Heart left ventricle (tissue), 16 donors: Measurements from ENCODE around the gene PIK3IP1. TPM values are rescaled to one million over a fixed set of nuclear protein-coding genes. Genes with fewer than 3 reads are reported as not detected.

Experiments used
- ATAC-seq, 4 donors: fragments of 200-7000 bp; cut with Tn5 transposase; one replicate each; pipeline ENCODE4 v1.9.1; 2020 to 2022; ENCODE audit warnings: moderate library complexity in 4 of 4, mild to moderate bottlenecking in 3 of 4, moderate number of reproducible peaks in 1 of 4
- DNase-seq, 5 donors: peaks; one replicate each; pipeline ENCODE4 v3.0.0-alpha.2; 2020
- H3K27ac ChIP-seq, 12 donors: fragments of 200-600 bp; sonication (generic) in 4 of 12; one replicate each; pipeline versions ENCODE4 v1.5.0 to v1.8.0; 2016 to 2022; ENCODE audit warnings: mild to moderate bottlenecking in 2 of 12
- H3K27me3 ChIP-seq, 9 donors: fragments of 200-600 bp; sonication (generic) in 2 of 9; one replicate each; pipeline versions ENCODE4 v1.5.1 to v1.8.0; 2016 to 2022; ENCODE audit warnings: mild to moderate bottlenecking in 3 of 9
- H3K36me3 ChIP-seq, 9 donors: fragments of 200-600 bp; sonication (generic) in 2 of 9; one replicate each; pipeline versions ENCODE4 v1.5.0 to v1.8.0; 2018 to 2022; ENCODE audit warnings: mild to moderate bottlenecking in 2 of 9
- H3K4me1 ChIP-seq, 12 donors: fragments of 200-600 bp; sonication (generic) in 4 of 12; one replicate each; pipeline versions ENCODE4 v1.5.0 to v1.8.0; 2016 to 2022; ENCODE audit warnings: mild to moderate bottlenecking in 3 of 12
- H3K4me3 ChIP-seq, 12 donors: fragments of 200-600 bp; sonication (generic) in 4 of 12; one replicate each; pipeline versions ENCODE4 v1.5.0 to v1.8.0; 2017 to 2022; ENCODE audit warnings: mild to moderate bottlenecking in 9 of 12, moderate library complexity in 4 of 12
- H3K9me3 ChIP-seq, 12 donors: fragments of 200-600 bp; sonication (generic) in 4 of 12; one replicate each; pipeline versions ENCODE4 v1.5.0 to v1.8.0; 2016 to 2022; ENCODE audit warnings: mild to moderate bottlenecking in 1 of 12
- POLR2A ChIP-seq, 2 donors: fragments of 450-650 bp; IDR thresholded peaks; one replicate each; pipeline ENCODE4 v1.6.1; 2017; ENCODE audit warnings: antibody characterized with exemption in 2 of 2, mild to moderate bottlenecking in 2 of 2, moderate library complexity in 2 of 2
- WGBS, 4 donors: extraction: QIAGEN DNeasy Blood & Tissue Kit in 2 of 4; methylation state at CpG; one replicate each; pipeline versions ENCODE4 v1.1.5 to v1.1.7; 2013 to 2018; 5-methylcytosine and 5-hydroxymethylcytosine counted together
- intact Hi-C, 10 donors: fragments of 100-400 bp; cut with DNase I; formaldehyde crosslinking; loops; one replicate each; pipeline versions ENCODE4 v1.11.1 to v1.14.2; 2022
- polyA plus RNA-seq, 2 donors: library from polyadenylated mRNA; stranded (reverse); fragments of 200-250 nt; gene quantifications; one replicate each; pipeline ENCODE4 v1.2.3, GENCODE V29; 2013
- total RNA-seq, 9 donors: library from RNA; depleted of rRNA in 2 of 9; stranded (reverse); fragments of >200 nt in 2 of 9; fragmentation: NEBNext Ultra II Directional in 3 of 9; extraction: Animal tissue kit (Norgen Biotek cat#: 25700) in 3 of 9; gene quantifications; one replicate each; pipeline versions ENCODE4 v1.1.0 to v1.2.4, GENCODE V29; 2016 to 2023
- TF ChIP-seq, protein P1 (sequence below), 12 donors: fragments of 200-600 bp; sonication (generic) in 4 of 12; IDR thresholded peaks; one replicate each; pipeline versions ENCODE4 v1.5.0 to v1.8.0; 2018 to 2022; ENCODE audit warnings: antibody characterized with exemption in 12 of 12, mild to moderate bottlenecking in 5 of 12
- donor health status: ischemic (EF 13 %, LVEDD 7.1; RV severe dilation, severe dysfunction).
- donor health status: healthy with polysubstance abuse.
- donor health status: DM: no; HTN: yes; CAD: no.
- donor health status: DM: no; HTN: no; CAD: no.
- donor health status: ischemic (EF 25% LVEDD 6.9; RV normal size, moderate dysfunction).
- donor health status: ischemic (EF 25% LVEDD 5.7; RV mildly dilated, moderate dysfunction).
- donor health status: healthy.
- donor health status: DM: yes; HTN: yes; CAD: no.
- donor health status: ischemic (EF 35%, LVEDD 5.7; RV mildly dilated, moderate dysfunction).
- donor health status: nonischemic (EF 11% LVEDD 7.7; RV severe dilation, severe dysfunction).
- donor health status: DM: yes; HTN: yes; CAD: no.
- donor health status: PGD.
- donor health status: ischemic (EF 29% LVEDD 5.4; RV normal size, mild dysfunction).
- donor health status: nonischemic (EF 23%, LVEDD 6.1; RV moderate dilation, normal function).

The PIK3IP1 gene
- total and polyA plus RNA-seq, 11 donors: 3.8 to 40.7 (median 16.9) TPM

DNA sequence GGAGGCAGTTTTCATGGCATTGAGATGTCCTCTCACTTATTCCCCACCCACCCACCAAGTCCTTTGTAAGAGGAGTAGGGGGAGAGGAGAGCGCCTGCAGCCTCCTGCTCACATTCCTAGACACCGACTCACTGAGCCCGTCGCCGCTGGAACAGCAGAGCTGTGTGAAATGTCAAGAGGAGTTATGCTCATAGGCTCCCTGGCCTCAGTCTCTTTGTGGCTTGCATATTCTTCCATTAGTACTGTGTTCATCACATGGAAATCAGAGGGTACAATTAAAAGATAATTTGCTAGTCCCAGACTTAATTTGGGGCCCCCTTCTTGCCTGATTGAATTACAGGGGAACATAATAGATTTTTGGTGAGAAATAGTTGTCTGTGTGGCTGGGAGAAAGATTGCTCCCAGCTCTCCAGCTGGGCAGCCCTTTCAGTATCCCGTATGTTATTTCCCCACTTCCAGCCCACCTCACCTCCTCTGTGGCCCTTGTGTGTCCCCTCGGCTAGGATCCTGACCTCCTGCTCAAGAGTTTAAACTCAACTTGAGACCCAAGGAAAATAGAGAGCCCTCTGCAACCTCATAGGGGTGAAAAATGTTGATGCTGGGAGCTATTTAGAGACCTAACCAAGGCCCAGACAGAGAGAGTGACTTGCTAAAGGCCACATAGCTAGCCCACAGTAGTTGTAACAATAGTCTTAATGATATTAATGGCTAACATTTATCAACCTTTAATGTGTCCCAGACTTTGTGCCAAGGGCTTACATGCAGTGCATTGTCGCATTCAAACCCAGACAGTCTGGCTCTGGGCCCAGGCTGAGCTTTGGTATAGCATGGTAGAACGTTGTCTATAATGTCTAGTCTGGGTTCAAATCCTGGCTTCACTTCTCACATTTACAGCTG lies 48.0 kb downstream of the PIK3IP1 start:
- Histone ChIP-seq H3K27me3 (no peaks in the 10 kb centered on the region), H3K4me3 (no peak overlapping the region), H3K4me1 (peaks cover 5 to 40% (median 17%) of the 10 kb centered on the region in 12 donors), H3K9me3 (no peaks in the 10 kb centered on the region), H3K27ac (no peak overlapping the region), H3K36me3 (peaks cover 0 to 30% (median 3%) of the 10 kb centered on the region in 9 donors)
- 72 to 81% (median 78%) methylated on average over 9 of the region's 9 CpGs for WGBS, 4 donors
- ATAC-seq: no peak
- TF ChIP-seq, protein P1, sequence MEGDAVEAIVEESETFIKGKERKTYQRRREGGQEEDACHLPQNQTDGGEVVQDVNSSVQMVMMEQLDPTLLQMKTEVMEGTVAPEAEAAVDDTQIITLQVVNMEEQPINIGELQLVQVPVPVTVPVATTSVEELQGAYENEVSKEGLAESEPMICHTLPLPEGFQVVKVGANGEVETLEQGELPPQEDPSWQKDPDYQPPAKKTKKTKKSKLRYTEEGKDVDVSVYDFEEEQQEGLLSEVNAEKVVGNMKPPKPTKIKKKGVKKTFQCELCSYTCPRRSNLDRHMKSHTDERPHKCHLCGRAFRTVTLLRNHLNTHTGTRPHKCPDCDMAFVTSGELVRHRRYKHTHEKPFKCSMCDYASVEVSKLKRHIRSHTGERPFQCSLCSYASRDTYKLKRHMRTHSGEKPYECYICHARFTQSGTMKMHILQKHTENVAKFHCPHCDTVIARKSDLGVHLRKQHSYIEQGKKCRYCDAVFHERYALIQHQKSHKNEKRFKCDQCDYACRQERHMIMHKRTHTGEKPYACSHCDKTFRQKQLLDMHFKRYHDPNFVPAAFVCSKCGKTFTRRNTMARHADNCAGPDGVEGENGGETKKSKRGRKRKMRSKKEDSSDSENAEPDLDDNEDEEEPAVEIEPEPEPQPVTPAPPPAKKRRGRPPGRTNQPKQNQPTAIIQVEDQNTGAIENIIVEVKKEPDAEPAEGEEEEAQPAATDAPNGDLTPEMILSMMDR (IDR thresholded peaks at IDR 0.05): no peak
- no peak for DNase-seq
- intact Hi-C loops: no loop called here

DNA sequence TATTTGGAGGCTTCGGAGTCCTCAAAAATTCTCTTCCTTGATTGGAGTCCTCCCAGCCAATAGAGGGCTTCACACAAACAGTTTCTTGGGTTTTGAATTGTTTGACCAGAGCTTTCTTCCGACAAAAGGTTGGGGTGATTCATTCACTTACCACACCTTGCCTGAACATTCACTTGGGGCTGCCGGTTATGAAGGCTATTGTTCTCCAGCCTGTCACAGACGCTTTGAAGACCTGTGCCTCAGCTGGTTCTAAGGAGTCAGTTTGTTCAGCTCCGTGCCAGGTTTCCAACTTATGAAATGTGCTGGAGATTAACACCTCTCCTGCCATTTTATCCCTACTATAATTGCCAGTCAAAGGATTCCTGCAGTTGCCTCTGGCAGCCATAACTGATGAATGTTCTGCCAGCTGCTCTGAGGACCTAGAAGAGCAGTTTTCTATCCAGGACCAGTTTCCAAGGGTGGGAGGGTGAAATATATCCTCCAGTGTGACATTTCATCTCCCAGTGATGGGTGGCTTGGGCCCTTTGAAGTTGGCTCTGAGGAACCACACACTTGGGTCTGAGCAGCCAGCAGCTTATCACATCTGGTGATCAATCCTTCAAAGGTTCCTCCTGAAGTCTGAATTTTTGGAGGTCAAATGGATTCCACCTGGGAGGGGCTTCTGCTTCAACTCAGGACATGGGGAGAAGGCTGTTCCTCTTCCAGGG lies 48.8 kb downstream of the PIK3IP1 start:
- no peak overlapping the region for H3K4me3 ChIP-seq
- TF ChIP-seq, protein P1 (IDR thresholded peaks at IDR 0.05): no peak
- TF ChIP-seq POLR2A (IDR thresholded peaks at IDR 0.05): no peak
- DNase-seq (no peak), ATAC-seq (no peak)
- H3K9me3 ChIP-seq: no peaks in the 10 kb centered on the region
- peaks cover 0 to 32% (median 9%) of the 10 kb centered on the region in 12 donors for H3K4me1 ChIP-seq
- H3K27ac ChIP-seq: peak overlapping the region in 2 of 12 donors; percentile 8 to 46
- H3K36me3 ChIP-seq: peaks cover 0 to 25% (median 3%) of the 10 kb centered on the region in 9 donors
- 71 to 83% (median 80%) methylated on average over 5 of the region's 5 CpGs for WGBS, 4 donors
- H3K27me3 ChIP-seq: no peaks in the 10 kb centered on the region
- intact Hi-C loops: no loop called here

DNA sequence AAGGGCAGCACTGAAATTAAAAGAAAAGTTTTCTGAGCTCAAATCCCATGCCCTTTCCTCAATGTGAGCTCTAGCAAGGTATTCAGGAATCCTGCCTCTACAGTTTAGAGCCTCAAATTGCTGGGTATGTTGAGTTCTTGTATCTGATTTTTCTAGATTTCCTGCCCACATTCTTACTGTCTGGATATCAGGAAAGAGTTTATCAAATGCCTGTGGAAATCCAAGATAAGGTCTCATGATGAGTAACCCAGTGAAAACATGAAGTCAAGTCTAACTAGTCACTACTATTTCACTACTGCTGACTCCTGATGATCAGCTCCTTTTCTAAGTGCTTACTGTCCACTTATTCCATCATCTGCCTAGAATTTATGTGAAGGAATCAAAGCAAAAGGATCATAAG lies 50.4 kb downstream of the PIK3IP1 start:
- ATAC-seq (no peak), DNase-seq (no peak)
- Histone ChIP-seq H3K4me1 (peaks cover 0 to 31% (median 0%) of the 10 kb centered on the region in 12 donors), H3K27ac (no peak overlapping the region), H3K9me3 (no peaks in the 10 kb centered on the region), H3K4me3 (no peak overlapping the region), H3K36me3 (peaks cover 0 to 25% (median 3%) of the 10 kb centered on the region in 9 donors), H3K27me3 (no peaks in the 10 kb centered on the region)
- TF ChIP-seq, protein P1 (IDR thresholded peaks at IDR 0.05): no peak
- TF ChIP-seq POLR2A (IDR thresholded peaks at IDR 0.05): no peak
- intact Hi-C loops: no loop called here

DNA sequence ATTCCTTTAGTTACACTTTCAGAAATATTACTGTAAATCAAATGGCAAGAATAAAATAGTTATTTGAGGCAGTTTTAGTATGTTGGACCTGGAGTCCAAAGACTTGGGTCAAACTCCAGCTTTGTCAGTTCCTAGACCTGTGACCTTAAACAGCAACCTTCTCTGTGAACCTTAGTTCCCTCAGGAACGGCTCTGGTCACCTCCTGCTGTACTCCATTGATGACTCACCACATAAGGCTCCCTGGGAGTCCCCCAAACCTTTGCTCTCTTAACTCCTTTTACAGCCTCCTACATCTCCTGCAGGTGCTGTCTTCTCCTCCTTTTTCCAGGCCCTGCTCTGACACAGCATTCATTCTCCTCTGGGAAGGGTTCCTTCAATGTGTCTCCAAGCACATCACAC lies 51.1 kb downstream of the PIK3IP1 start:
- H3K4me1 ChIP-seq: peaks cover 0 to 33% (median 0%) of the 10 kb centered on the region in 12 donors
- no peaks in the 10 kb centered on the region for H3K27me3 ChIP-seq
- H3K36me3 ChIP-seq: peaks cover 0 to 25% (median 3%) of the 10 kb centered on the region in 9 donors
- no peak for ATAC-seq
- WGBS, 4 donors: 62 to 78% (median 70%) methylated on average over 1 of the region's 1 CpG
- no peak for TF ChIP-seq POLR2A (IDR thresholded peaks at IDR 0.05)
- TF ChIP-seq, protein P1 (IDR thresholded peaks at IDR 0.05): no peak
- intact Hi-C loops: no loop called here
- no peak overlapping the region for H3K4me3 ChIP-seq
- no peak for DNase-seq
- no peak overlapping the region for H3K27ac ChIP-seq
- H3K9me3 ChIP-seq: no peaks in the 10 kb centered on the region
